H9 (cell line): ENCODE measurements around the gene KDSR. TPM values are rescaled to one million over a fixed set of nuclear protein-coding genes. Genes with fewer than 3 reads are reported as not detected.

Source experiments
- DNase-seq: peaks from one replicate; pipeline ENCODE4 v3.0.0-alpha.2; 2017
- H2AFZ ChIP-seq: one replicate; pipeline ENCODE4 v1.6.1; 2013; ENCODE audit warnings: mild to moderate bottlenecking, low read length, control low read depth, moderate library complexity
- H2AK5ac ChIP-seq: 2 replicates; pipeline ENCODE4 v1.6.1; 2013; ENCODE audit warnings: low read length, control low read depth, mixed read lengths; ENCODE audit not compliant: insufficient read length
- H2BK120ac ChIP-seq: one replicate; pipeline ENCODE4 v1.6.1; 2013; ENCODE audit warnings: low read depth, mild to moderate bottlenecking, low read length, control low read depth, inconsistent platforms; ENCODE audit not compliant: poor library complexity, severe bottlenecking
- H2BK12ac ChIP-seq: 2 replicates; pipeline ENCODE4 v1.6.1; 2013; ENCODE audit warnings: low read length, control low read depth, mixed read lengths, low read depth; ENCODE audit not compliant: insufficient read length
- H2BK15ac ChIP-seq: 2 replicates; pipeline ENCODE4 v1.6.1; 2013; ENCODE audit warnings: low read depth, low read length, control low read depth
- H2BK20ac ChIP-seq: one replicate; pipeline ENCODE4 v1.6.1; 2013; ENCODE audit warnings: low read depth, mild to moderate bottlenecking, low read length, control low read depth, inconsistent platforms; ENCODE audit not compliant: poor library complexity, severe bottlenecking
- H2BK5ac ChIP-seq: 2 replicates; pipeline ENCODE4 v1.6.1; 2013; ENCODE audit warnings: low read length, control low read depth, mixed read lengths; ENCODE audit not compliant: insufficient read length
- H3K14ac ChIP-seq: 2 replicates; pipeline ENCODE4 v1.6.1; 2013; ENCODE audit warnings: low read length, control low read depth; ENCODE audit not compliant: insufficient read depth
- H3K18ac ChIP-seq: 2 replicates; pipeline ENCODE4 v1.6.1; 2013; ENCODE audit warnings: low read depth, mild to moderate bottlenecking, mixed read lengths, low read length, control low read depth; ENCODE audit not compliant: insufficient read length
- H3K23ac ChIP-seq: 2 replicates; pipeline ENCODE4 v1.6.1; 2013; ENCODE audit warnings: low read length, control low read depth, mixed read lengths, low read depth; ENCODE audit not compliant: insufficient read length
- H3K23me2 ChIP-seq: 2 replicates; pipeline ENCODE4 v1.6.1; 2013; ENCODE audit warnings: low read depth, mild to moderate bottlenecking, mixed read lengths, low read length, control low read depth; ENCODE audit not compliant: insufficient read length, poor library complexity, severe bottlenecking
- H3K27ac ChIP-seq: 2 replicates; pipeline ENCODE4 v1.5.1; 2013; ENCODE audit warnings: low read length, control low read depth, mixed read lengths, low read depth; ENCODE audit not compliant: insufficient read length
- H3K27me3 ChIP-seq: 2 replicates; pipeline ENCODE4 v1.6.1; 2013; ENCODE audit warnings: low read length, control low read depth, inconsistent platforms; ENCODE audit not compliant: insufficient read depth
- H3K4ac ChIP-seq: 2 replicates; pipeline ENCODE4 v1.6.1; 2013; ENCODE audit warnings: low read depth, mild to moderate bottlenecking, control low read depth, inconsistent platforms, low read length, moderate library complexity
- H3K4me1 ChIP-seq: 2 replicates; pipeline ENCODE4 v1.6.1; 2013; ENCODE audit warnings: low read length, control low read depth, inconsistent platforms; ENCODE audit not compliant: insufficient read depth
- H3K4me2 ChIP-seq: 2 replicates; pipeline ENCODE4 v1.6.1; 2013; ENCODE audit warnings: low read length, control low read depth, mixed read lengths; ENCODE audit not compliant: insufficient read length, insufficient read depth
- H3K56ac ChIP-seq: 2 replicates; pipeline ENCODE4 v1.6.1; 2013; ENCODE audit warnings: low read depth, mild to moderate bottlenecking, mixed read lengths, low read length, control low read depth; ENCODE audit not compliant: insufficient read length
- H3K79me1 ChIP-seq: 2 replicates; pipeline ENCODE4 v1.6.1; 2013; ENCODE audit warnings: low read depth, mild to moderate bottlenecking, moderate library complexity, low read length, control low read depth, inconsistent platforms; ENCODE audit not compliant: insufficient read depth, poor library complexity, severe bottlenecking
- H3K79me2 ChIP-seq: 2 replicates; pipeline ENCODE4 v1.6.1; 2013; ENCODE audit warnings: low read length, control low read depth, inconsistent platforms; ENCODE audit not compliant: insufficient read depth
- H3K9ac ChIP-seq: 2 replicates; pipeline ENCODE4 v1.6.1; 2013; ENCODE audit warnings: low read length, control low read depth, mixed read lengths; ENCODE audit not compliant: insufficient read length; ENCODE audit errors: extremely low read depth
- H3K9me3 ChIP-seq: one replicate; pipeline ENCODE4 v1.6.1; 2013; ENCODE audit warnings: low read depth, low read length, inconsistent platforms; ENCODE audit not compliant: control insufficient read depth
- H3T11ph ChIP-seq: one replicate; pipeline ENCODE4 v1.6.1; 2013; ENCODE audit warnings: mild to moderate bottlenecking, low read length, control low read depth, inconsistent platforms
- H4K20me1 ChIP-seq: one replicate; pipeline ENCODE4 v1.6.1; 2013; ENCODE audit not compliant: control insufficient read depth, insufficient read length, insufficient read depth
- H4K5ac ChIP-seq: 2 replicates; pipeline ENCODE4 v1.6.1; 2013; ENCODE audit warnings: low read depth, mild to moderate bottlenecking, mixed read lengths, low read length, control low read depth; ENCODE audit not compliant: insufficient read length
- H4K8ac ChIP-seq: replicated peaks from 2 replicates; pipeline ENCODE4 v1.6.1; 2013; ENCODE audit warnings: low read length, control low read depth, mixed read lengths, low read depth; ENCODE audit not compliant: insufficient read length
- H4K91ac ChIP-seq: 2 replicates; pipeline ENCODE4 v1.6.1; 2013; ENCODE audit warnings: low read depth, mild to moderate bottlenecking, moderate library complexity, mixed read lengths, low read length, control low read depth; ENCODE audit not compliant: insufficient read length
- H3K27ac Mint-ChIP-seq, 3 experiments: 2 replicates in 2 of 3; 3 replicates in 1 of 3; pipeline ENCODE4 v1.8.0; 2020 to 2021; ENCODE audit warnings: mixed read lengths in 3 of 3, mild to moderate bottlenecking in 1 of 3, moderate library complexity in 1 of 3
- H3K27me3 Mint-ChIP-seq: 2 replicates; pipeline ENCODE4 v1.8.0; 2021; ENCODE audit warnings: low read depth, mild to moderate bottlenecking, moderate library complexity, mixed read lengths
- H3K36me3 Mint-ChIP-seq, 3 experiments: 2 replicates in 2 of 3; 3 replicates in 1 of 3; pipeline ENCODE4 v1.8.0; 2020 to 2021; ENCODE audit warnings: low read depth in 3 of 3, mixed read lengths in 3 of 3; ENCODE audit not compliant: insufficient read depth in 1 of 3
- H3K4me1 Mint-ChIP-seq, 2 experiments: 2 replicates each; pipeline ENCODE4 v1.8.0; 2020; ENCODE audit warnings: mixed read lengths in 2 of 2
- H3K4me3 Mint-ChIP-seq, 2 experiments: 2 replicates in 1 of 2; 3 replicates in 1 of 2; pipeline ENCODE4 v1.8.0; 2020 to 2021; ENCODE audit warnings: mild to moderate bottlenecking in 2 of 2, mixed read lengths in 2 of 2, moderate library complexity in 1 of 2
- H3K9me3 Mint-ChIP-seq, 2 experiments: 2 replicates in 1 of 2; 3 replicates in 1 of 2; pipeline ENCODE4 v1.8.0; 2020; ENCODE audit warnings: mild to moderate bottlenecking in 2 of 2, mixed read lengths in 2 of 2, moderate library complexity in 1 of 2
- WGBS: extraction: QIAGEN DNeasy Blood & Tissue Kit; methylation state at CpG from one replicate; pipeline ENCODE4 v1.1.7; 2013; ENCODE audit warnings: missing lambda C conversion rate, low lambda C conversion rate, mixed read lengths; ENCODE audit not compliant: insufficient read length; ENCODE audit errors: extremely low coverage; 5-methylcytosine and 5-hydroxymethylcytosine counted together
- total RNA-seq: library from RNA; stranded (reverse); gene quantifications from 2 replicates; pipeline ENCODE4 v1.2.1, GENCODE V29; 2021
- TF ChIP-seq, protein P1 (sequence below): fragments of 200-600 bp; sonication (generic); conservative IDR thresholded peaks from 3 replicates; pipeline ENCODE4 v1.8.0; 2021; ENCODE audit warnings: antibody characterized with exemption, mild to moderate bottlenecking

The KDSR gene
- total RNA-seq, 1 experiment from 2014 or later: 58.5 TPM

DNA sequence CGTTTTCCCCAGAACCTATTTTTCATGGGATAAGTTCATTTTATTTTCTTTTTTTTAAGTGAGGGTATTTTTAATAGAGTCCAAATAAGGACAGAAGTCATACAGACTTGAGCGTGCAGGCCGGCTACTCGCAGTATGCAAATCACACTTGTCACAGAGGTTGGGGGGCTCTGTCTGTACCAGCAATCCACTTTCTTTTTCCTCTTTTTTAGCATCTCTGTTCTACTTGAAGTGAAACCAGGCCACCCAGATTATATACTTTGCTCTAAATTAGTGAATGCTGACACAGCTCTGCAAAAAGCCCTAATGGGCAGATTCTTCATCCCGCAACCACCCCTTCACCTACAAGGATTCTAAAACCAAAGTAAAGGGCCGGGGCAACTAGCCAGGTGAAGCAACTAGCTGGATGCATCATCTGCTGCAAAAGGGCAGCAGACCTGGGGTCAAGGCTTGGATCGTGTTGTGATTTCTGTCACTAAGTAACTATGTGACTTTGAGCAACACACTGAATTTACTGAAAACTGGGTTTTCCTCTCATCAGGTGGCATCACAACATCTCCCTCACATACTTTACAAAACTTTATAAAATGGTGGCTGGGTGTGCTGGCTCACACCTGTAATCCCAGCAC lies 18.4 kb downstream of the KDSR start:
- Histone ChIP-seq H3K14ac (no peak overlapping the region), H3K27me3 (no peaks in the 10 kb centered on the region), H2BK12ac (no peak overlapping the region), H3T11ph (no peak overlapping the region), H2AK5ac (no peak overlapping the region), H3K4me1 (no peaks in the 10 kb centered on the region), H3K18ac (no peak overlapping the region), H3K79me2 (no peaks in the 10 kb centered on the region), H3K79me1 (no peaks in the 10 kb centered on the region), H2BK20ac (no peak overlapping the region), H3K23ac (no peak overlapping the region), H3K56ac (no peak overlapping the region), H3K27ac (no peak overlapping the region), H2BK15ac (no peak overlapping the region), H3K9me3 (no peaks in the 10 kb centered on the region), H3K9ac (no peak overlapping the region), H2AFZ (no peak overlapping the region), H4K8ac (no peak overlapping the region), H4K91ac (no peak overlapping the region), H2BK120ac (no peak overlapping the region), H3K4ac (no peak overlapping the region), H4K20me1 (no peaks in the 10 kb centered on the region), H4K5ac (no peak overlapping the region), H3K4me2 (no peak overlapping the region), H2BK5ac (no peak overlapping the region), H3K23me2 (no peaks in the 10 kb centered on the region)
- Mint-ChIP-seq H3K4me3 (no peak overlapping the region), H3K4me1 (no peaks in the 10 kb centered on the region), H3K27ac (no peak overlapping the region), H3K36me3 (peaks cover 21 to 79% (median 63%) of the 10 kb centered on the region in 3 experiments; a peak in 6 of 7 replicates), H3K9me3 (no peaks in the 10 kb centered on the region), H3K27me3 (no peaks in the 10 kb centered on the region)
- no peak for DNase-seq
- WGBS: no CpG with 5 or more reads among the region's 7 CpGs
- TF ChIP-seq, protein P1, sequence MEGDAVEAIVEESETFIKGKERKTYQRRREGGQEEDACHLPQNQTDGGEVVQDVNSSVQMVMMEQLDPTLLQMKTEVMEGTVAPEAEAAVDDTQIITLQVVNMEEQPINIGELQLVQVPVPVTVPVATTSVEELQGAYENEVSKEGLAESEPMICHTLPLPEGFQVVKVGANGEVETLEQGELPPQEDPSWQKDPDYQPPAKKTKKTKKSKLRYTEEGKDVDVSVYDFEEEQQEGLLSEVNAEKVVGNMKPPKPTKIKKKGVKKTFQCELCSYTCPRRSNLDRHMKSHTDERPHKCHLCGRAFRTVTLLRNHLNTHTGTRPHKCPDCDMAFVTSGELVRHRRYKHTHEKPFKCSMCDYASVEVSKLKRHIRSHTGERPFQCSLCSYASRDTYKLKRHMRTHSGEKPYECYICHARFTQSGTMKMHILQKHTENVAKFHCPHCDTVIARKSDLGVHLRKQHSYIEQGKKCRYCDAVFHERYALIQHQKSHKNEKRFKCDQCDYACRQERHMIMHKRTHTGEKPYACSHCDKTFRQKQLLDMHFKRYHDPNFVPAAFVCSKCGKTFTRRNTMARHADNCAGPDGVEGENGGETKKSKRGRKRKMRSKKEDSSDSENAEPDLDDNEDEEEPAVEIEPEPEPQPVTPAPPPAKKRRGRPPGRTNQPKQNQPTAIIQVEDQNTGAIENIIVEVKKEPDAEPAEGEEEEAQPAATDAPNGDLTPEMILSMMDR: no peak
